OCI-LY7 (cell line): ENCODE measurements around the gene PSD2. TPM values are rescaled to one million over a fixed set of nuclear protein-coding genes. Genes with fewer than 3 reads are reported as not detected.

Source experiments
- BruUV-seq: library from RNA; stranded (reverse); fragments of 400-500 nt; replicated peaks from 2 replicates; lab custom pipeline; 2021; lab: Mats Ljungman, UMichigan
- CTCF ChIA-PET: fragments of 300-600 bp; sonication (Branson Sonifier 250); formaldehyde crosslinking; loops from one replicate; lab custom pipeline; 2022; ENCODE audit warnings: antibody characterized with exemption; ENCODE audit not compliant: unreplicated experiment; lab: Charles Lee
- POLR2A ChIA-PET: fragments of 300-600 bp; sonication (Branson Sonifier 250); formaldehyde crosslinking; loops from one replicate; lab custom pipeline; 2022; ENCODE audit warnings: antibody characterized with exemption; lab: Charles Lee
- DNase-seq: peaks from one replicate; pipeline ENCODE4 v3.0.0-alpha.2; 2015; ENCODE audit warnings: low spot score
- H2AFZ ChIP-seq: fragments of 200-600 bp; sonication (generic), shearing (Covaris generic); 2 replicates; pipeline ENCODE4 v1.6.1; 2014; ENCODE audit warnings: mild to moderate bottlenecking, antibody characterized with exemption, low read length, moderate library complexity
- H3K27ac ChIP-seq: fragments of 200-600 bp; sonication (generic); 2 replicates; pipeline ENCODE4 v1.5.1; 2014; ENCODE audit warnings: mixed run types, low read depth, mild to moderate bottlenecking, moderate library complexity, low read length, inconsistent platforms; ENCODE audit not compliant: poor library complexity, severe bottlenecking
- H3K36me3 ChIP-seq: fragments of 200-600 bp; sonication (generic); 2 replicates; pipeline ENCODE4 v1.6.1; 2014; ENCODE audit warnings: mild to moderate bottlenecking, antibody characterized with exemption, low read length, moderate library complexity, mixed read lengths; ENCODE audit not compliant: insufficient read depth
- H3K4me1 ChIP-seq: fragments of 200-600 bp; sonication (generic); 2 replicates; pipeline ENCODE4 v1.5.1; 2014; ENCODE audit warnings: mild to moderate bottlenecking, low read length; ENCODE audit not compliant: insufficient read depth, poor library complexity, severe bottlenecking
- H3K4me2 ChIP-seq: fragments of 200-600 bp; sonication (generic); 2 replicates; pipeline ENCODE4 v1.6.1; 2014; ENCODE audit warnings: mild to moderate bottlenecking, low read length
- H3K4me3 ChIP-seq: fragments of 200-600 bp; sonication (generic); 2 replicates; pipeline ENCODE4 v1.5.1; 2014; ENCODE audit warnings: mild to moderate bottlenecking, low read depth, low read length; ENCODE audit not compliant: poor library complexity, severe bottlenecking
- H3K79me2 ChIP-seq: fragments of 200-600 bp; sonication (generic); 2 replicates; pipeline ENCODE4 v1.6.1; 2016; ENCODE audit warnings: low read depth, mild to moderate bottlenecking, low read length, moderate library complexity, mixed read lengths; ENCODE audit not compliant: insufficient read depth
- H3K9me2 ChIP-seq: fragments of 200-600 bp; sonication (generic); 2 replicates; pipeline ENCODE4 v1.6.1; 2016; ENCODE audit warnings: mild to moderate bottlenecking, low read length, mixed read lengths; ENCODE audit not compliant: insufficient read depth
- H3K9me3 ChIP-seq: fragments of 200-600 bp; sonication (generic); 2 replicates; pipeline ENCODE4 v1.6.1; 2014; ENCODE audit warnings: mild to moderate bottlenecking, mixed run types, low read length, mixed read lengths
- H4K20me1 ChIP-seq: fragments of 200-600 bp; sonication (generic); 2 replicates; pipeline ENCODE4 v1.6.1; 2014; ENCODE audit warnings: mild to moderate bottlenecking, antibody characterized with exemption, low read length, moderate library complexity, mixed read lengths; ENCODE audit not compliant: insufficient read depth
- CTCF ChIP-seq: fragments of 200-600 bp; sonication (generic); conservative IDR thresholded peaks from 2 replicates; pipeline ENCODE4 v1.5.1; 2014; ENCODE audit warnings: mild to moderate bottlenecking, antibody characterized with exemption, low read length, moderate library complexity, mixed read lengths
- EZH2phosphoT487 ChIP-seq: fragments of 200-600 bp; sonication (generic); IDR thresholded peaks from 2 replicates; pipeline ENCODE4 v1.6.1; 2018; ENCODE audit warnings: low read depth, borderline replicate concordance, mild to moderate bottlenecking, mixed run types, antibody characterized with exemption, low read length, moderate library complexity, mixed read lengths
- intact Hi-C: fragments of 100-400 bp; cut with micrococcal nuclease; formaldehyde crosslinking; loops from one replicate; pipeline ENCODE4 v1.10.0; 2022; ENCODE audit not compliant: unreplicated experiment
- total RNA-seq, 2 experiments: library from RNA; depleted of rRNA in 1 of 2; stranded (reverse); fragments of >200 nt in 1 of 2; shearing (Covaris generic) in 1 of 2; gene quantifications; 2 replicates each; pipeline ENCODE4 v1.2.3, GENCODE V29; 2014 to 2022

PSD2 gene
- total RNA-seq, 2 experiments from 2014 or later: 0.11 to 0.13 TPM

DNA sequence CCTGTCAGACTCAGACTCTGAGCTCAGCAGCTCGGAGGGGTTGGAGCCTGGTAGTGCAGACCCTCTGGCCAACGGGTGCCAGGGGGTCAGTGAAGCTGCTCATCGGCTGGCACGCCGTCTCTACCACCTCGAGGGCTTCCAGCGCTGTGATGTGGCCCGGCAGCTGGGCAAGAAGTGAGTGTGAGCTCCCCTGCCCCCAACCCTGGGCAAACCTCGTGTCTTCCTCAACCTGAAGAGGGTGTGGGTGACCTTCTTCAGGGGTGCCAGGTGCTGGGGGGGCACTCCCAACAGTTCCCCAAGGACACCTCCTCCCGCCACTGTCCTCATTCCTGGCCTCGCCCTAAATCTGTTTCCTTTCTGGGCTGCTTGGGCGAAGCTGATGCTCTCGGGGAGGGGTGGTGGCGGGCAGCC is 18.6 kb downstream of the PSD2 start:
- ChIA-PET POLR2A (interaction anchor here (0.6 kb wide), 1 partner anchor 304 kb away, joined by 3 read pairs; no protein-coding TSS in a partner anchor), CTCF (no interaction called here)
- no peak overlapping the region for H3K4me3 ChIP-seq
- no peaks in the 10 kb centered on the region for H3K4me1 ChIP-seq
- no peak for TF ChIP-seq EZH2phosphoT487
- TF ChIP-seq CTCF: no peak
- H3K36me3 ChIP-seq: no peaks in the 10 kb centered on the region
- no peak overlapping the region for H2AFZ ChIP-seq
- H4K20me1 ChIP-seq: no peaks in the 10 kb centered on the region
- H3K9me2 ChIP-seq: no peaks in the 10 kb centered on the region
- H3K27ac ChIP-seq: no peak overlapping the region
- no peaks in the 10 kb centered on the region for H3K9me3 ChIP-seq
- no peaks in the 10 kb centered on the region for H3K79me2 ChIP-seq
- no peak overlapping the region for H3K4me2 ChIP-seq
- intact Hi-C loops: no loop called here
- no peak for DNase-seq
- no TSS peak for BruUV-seq

DNA sequence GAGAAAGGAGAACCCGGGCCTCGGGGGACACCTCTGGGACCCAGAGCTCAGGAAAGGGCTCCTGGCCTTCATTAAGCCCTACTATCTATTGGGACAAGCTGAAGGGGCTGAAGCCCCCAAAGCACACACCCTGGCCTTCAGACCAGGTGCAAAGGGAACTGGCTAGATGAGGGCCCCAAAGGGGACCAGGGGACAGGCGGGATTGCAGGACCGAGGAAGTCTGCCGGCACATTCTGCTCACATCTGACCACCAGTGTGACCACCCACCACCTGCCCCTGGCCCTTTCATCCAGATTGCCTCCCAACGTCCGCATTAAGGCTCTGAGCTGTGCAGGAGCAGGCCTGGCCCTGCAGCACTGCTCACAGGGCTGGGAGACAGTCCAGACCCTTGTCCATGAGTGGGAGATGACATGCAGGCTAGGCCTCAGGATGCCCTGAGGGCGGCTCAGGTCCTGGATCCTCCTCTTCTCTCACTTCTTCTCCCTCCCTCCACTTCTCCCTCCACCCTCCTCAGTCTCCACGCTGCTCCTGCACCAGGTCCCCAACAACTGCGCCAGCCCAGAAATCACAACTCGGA is 19.2 kb downstream of the PSD2 start:
- POLR2A ChIA-PET: no interaction called here
- BruUV-seq: no TSS peak
- Histone ChIP-seq H3K4me3 (no peak overlapping the region), H3K27ac (no peak overlapping the region), H3K4me2 (no peak overlapping the region), H3K4me1 (no peaks in the 10 kb centered on the region), H3K36me3 (no peaks in the 10 kb centered on the region), H2AFZ (no peak overlapping the region), H3K9me2 (no peaks in the 10 kb centered on the region), H3K9me3 (no peaks in the 10 kb centered on the region), H4K20me1 (no peaks in the 10 kb centered on the region), H3K79me2 (no peaks in the 10 kb centered on the region)
- CTCF ChIA-PET: no interaction called here
- TF ChIP-seq CTCF: no peak
- no peak for TF ChIP-seq EZH2phosphoT487
- intact Hi-C loops: no loop called here
- DNase-seq: no peak

- Histone ChIP-seq H3K27ac (no peak overlapping the region), H3K9me2 (no peaks in the 10 kb centered on the region), H3K36me3 (no peaks in the 10 kb centered on the region), H3K9me3 (no peaks in the 10 kb centered on the region), H3K4me3 (no peak overlapping the region), H4K20me1 (no peaks in the 10 kb centered on the region), H3K79me2 (no peaks in the 10 kb centered on the region), H3K4me1 (no peaks in the 10 kb centered on the region), H3K4me2 (no peak overlapping the region), H2AFZ (no peak overlapping the region)
- TF ChIP-seq CTCF (no peak), EZH2phosphoT487 (no peak)
- POLR2A ChIA-PET: interaction anchor here (0.6 kb wide), 1 partner anchor 31 kb away, joined by 4 read pairs; no protein-coding TSS in a partner anchor
- BruUV-seq: no TSS peak
- CTCF ChIA-PET: no interaction called here
- DNase-seq: no peak
- intact Hi-C loops: no loop called here
Measured at GRCh38 chr5:139816566-139816965, 21.0 kb downstream of the PSD2 start.
